Measurements from ENCODE around the gene DCHS2.

GRCh38 chr4:154527308-154527707 lies 35.7 kb upstream of the DCHS2 start:
- TF ChIP-seq CTCF (IDR thresholded peaks at IDR 0.05) (no peak), ZFX (IDR thresholded peaks at IDR 0.05; ENCODE audit: borderline replicate concordance) (no peak)
